AG10803 (cell line): ENCODE measurements around the gene LYSMD2.

Experiments
- DNase-seq: peaks from one replicate; pipeline ENCODE4 v3.0.0; 2010; ENCODE audit warnings: low read depth
- H3K4me3 ChIP-seq: 2 replicates; pipeline ENCODE4 v1.5.1; 2011; ENCODE audit warnings: mild to moderate bottlenecking, low read length, control low read depth
- CTCF ChIP-seq: conservative IDR thresholded peaks from 2 replicates; pipeline ENCODE4 v1.5.1; 2011; ENCODE audit warnings: mild to moderate bottlenecking, low read length, control low read depth, inconsistent platforms

LYSMD2 gene

GRCh38 chr15:51775967-51776816 is 38.7 kb upstream of the LYSMD2 start:
- TF ChIP-seq CTCF: peak; percentile 88
- DNase-seq: peak; percentile 44
- H3K4me3 ChIP-seq: no peak overlapping the region

GRCh38 chr15:51774916-51775315 is 37.5 kb upstream of the LYSMD2 start:
- no peak for DNase-seq
- no peak overlapping the region for H3K4me3 ChIP-seq
- no peak for TF ChIP-seq CTCF

GRCh38 chr15:51771773-51772172 is 34.3 kb upstream of the LYSMD2 start:
- no peak for TF ChIP-seq CTCF
- no peak for DNase-seq
- no peak overlapping the region for H3K4me3 ChIP-seq

GRCh38 chr15:51770902-51771301 is 33.4 kb upstream of the LYSMD2 start:
- no peak for DNase-seq
- H3K4me3 ChIP-seq: no peak overlapping the region
- TF ChIP-seq CTCF: no peak

GRCh38 chr15:51768018-51768417 is 30.6 kb upstream of the LYSMD2 start:
- TF ChIP-seq CTCF: no peak
- no peak overlapping the region for H3K4me3 ChIP-seq
- no peak for DNase-seq

- DNase-seq: no peak
- no peak overlapping the region for H3K4me3 ChIP-seq
- TF ChIP-seq CTCF: no peak
Measured at GRCh38 chr15:51766341-51766740, 28.9 kb upstream of the LYSMD2 start.

- no peak overlapping the region for H3K4me3 ChIP-seq
- DNase-seq: no peak
- no peak for TF ChIP-seq CTCF
Measured at GRCh38 chr15:51765751-51766150, 28.3 kb upstream of the LYSMD2 start.
